M059J (cell line): Measurements from ENCODE around the gene EIF2S3. TPM values are rescaled to one million over a fixed set of nuclear protein-coding genes. Genes with fewer than 3 reads are reported as not detected.

Experiments used
- total RNA-seq: library from RNA; depleted of rRNA; stranded (reverse); fragments of >200 nt; shearing (Covaris generic); gene quantifications from 2 replicates; pipeline ENCODE4 v1.2.3, GENCODE V29; 2014; rRNA removed

EIF2S3 gene
- total RNA-seq, 1 experiment from 2014 or later = 208 TPM

Other genes starting within 250 kb of the EIF2S3 start
- 69.9 and 72.4 TPM in 2 replicates for gene APOO, start 147.0 kb upstream of the EIF2S3 start, total RNA-seq
- gene CXorf58, start 146.9 kb upstream of the EIF2S3 start, total RNA-seq = 0.39 TPM in 1 of 2 replicates, not detected in the other
- gene KLHL15, start 27.8 kb upstream of the EIF2S3 start, total RNA-seq = 7.2 and 11.3 TPM in 2 replicates
- 31.3 and 96.7 TPM in 2 replicates for gene ZFX, start 94.8 kb downstream of the EIF2S3 start, total RNA-seq